IPS-NIHi7 (cell line): ENCODE results near the gene KISS1.
"Not testable (repeated sequence)": the region's sequence is repeated elsewhere in the genome, so short reads cannot be mapped to it uniquely, and the experiment has no call there.

ENCODE experiments used
- DNase-seq: peaks from one replicate; pipeline ENCODE4 v3.0.0; 2012; ENCODE audit warnings: mixed read lengths; ENCODE audit errors: extremely low spot score

Gene KISS1

GRCh38 chr1:204196068-204196795 is at the start of gene KISS1:
Gene KISS1, minus strand, starts transcription at chr1:204196491. Its CDS starts 3,615 bp downstream, at chr1:204192876.
- DNase-seq, result peak; percentile 51

- DNase-seq, result no peak
Observed at GRCh38 chr1:204242920-204243319, 46.6 kb upstream of the KISS1 start.

- no peak for DNase-seq
Observed at GRCh38 chr1:204241914-204242313, 45.6 kb upstream of the KISS1 start.

- no peak for DNase-seq
Observed at GRCh38 chr1:204241050-204241449, 44.8 kb upstream of the KISS1 start.

GRCh38 chr1:204240233-204240632 is 43.9 kb upstream of the KISS1 start:
- DNase-seq, result no peak

GRCh38 chr1:204239401-204239800 is 43.1 kb upstream of the KISS1 start:
- not testable (repeated sequence) for DNase-seq

GRCh38 chr1:204238520-204238919 is 42.2 kb upstream of the KISS1 start:
- DNase-seq, result not testable (repeated sequence)

- DNase-seq, result not testable (repeated sequence)
Observed at GRCh38 chr1:204237515-204237914, 41.2 kb upstream of the KISS1 start.

- no peak for DNase-seq
Observed at GRCh38 chr1:204232526-204232925, 36.2 kb upstream of the KISS1 start.

- no peak for DNase-seq
Observed at GRCh38 chr1:204230211-204230610, 33.9 kb upstream of the KISS1 start.

GRCh38 chr1:204228896-204229295 is 32.6 kb upstream of the KISS1 start:
- no peak for DNase-seq

GRCh38 chr1:204227996-204228785 is 31.9 kb upstream of the KISS1 start:
- no peak for DNase-seq

- DNase-seq, result no peak
Observed at GRCh38 chr1:204227351-204227750, 31.1 kb upstream of the KISS1 start.

GRCh38 chr1:204225841-204226735 is 29.8 kb upstream of the KISS1 start:
- no peak for DNase-seq

- no peak for DNase-seq
Observed at GRCh38 chr1:204224655-204225054, 28.4 kb upstream of the KISS1 start.

GRCh38 chr1:204223129-204223860 is 27.0 kb upstream of the KISS1 start:
- DNase-seq, result no peak

GRCh38 chr1:204222764-204223055 is 26.4 kb upstream of the KISS1 start:
- DNase-seq, result no peak

- no peak for DNase-seq
Observed at GRCh38 chr1:204222006-204222763, 25.9 kb upstream of the KISS1 start.

GRCh38 chr1:204221271-204221670 is 25.0 kb upstream of the KISS1 start:
- DNase-seq, result no peak

GRCh38 chr1:204219971-204220616 is 23.8 kb upstream of the KISS1 start:
- DNase-seq, result no peak
